B cell (primary cell): ENCODE results near the gene TENM4. TPM values are rescaled to one million over a fixed set of nuclear protein-coding genes. Genes with fewer than 3 reads are reported as not detected.

ENCODE experiments used
- ATAC-seq: fragments of 200-7000 bp; cut with Tn5 transposase; one replicate; pipeline ENCODE4 v1.10.0; 2021; ENCODE audit warnings: low read depth, mild to moderate bottlenecking, moderate number of reproducible peaks, moderate library complexity
- CTCF ChIA-PET: fragments of 350-600 bp; sonication (Branson Sonifier 250); formaldehyde crosslinking; loops from one replicate; lab custom pipeline; 2021; ENCODE audit warnings: antibody characterized with exemption, inconsistent platforms; lab: Charles Lee
- POLR2A ChIA-PET: fragments of 350-600 bp; sonication (Branson Sonifier 250); formaldehyde crosslinking; loops from one replicate; lab custom pipeline; 2021; ENCODE audit warnings: antibody characterized with exemption; lab: Charles Lee
- DNase-seq: peaks from one replicate; pipeline ENCODE4 v3.0.0; 2013
- H2AFZ ChIP-seq: 2 replicates; pipeline ENCODE4 v1.6.1; 2012; ENCODE audit warnings: mild to moderate bottlenecking, low read depth, low read length; ENCODE audit not compliant: insufficient read depth, poor library complexity, severe bottlenecking
- H3K27ac ChIP-seq, 2 donors: 1 replicate in 1 of 2; 2 replicates in 1 of 2; pipeline ENCODE4 v1.5.1; 2012 to 2013; ENCODE audit warnings: low read length in 2 of 2, mild to moderate bottlenecking in 2 of 2, moderate library complexity in 1 of 2
- H3K27me3 ChIP-seq, 4 experiments: fragments of 200-600 bp in 1 of 4; sonication (generic) in 1 of 4; replicated peaks in 1 of 4; 1 replicate in 2 of 4; 2 replicates in 2 of 4; pipeline versions ENCODE4 v1.6.1 to v1.7.0; 2013 to 2016; ENCODE audit warnings: low read length in 3 of 4, mild to moderate bottlenecking in 2 of 4, mixed read lengths in 1 of 4, moderate library complexity in 1 of 4; ENCODE audit not compliant: insufficient read depth in 4 of 4, control insufficient read depth in 3 of 4; ENCODE audit errors: control extremely low read depth in 1 of 4
- H3K36me3 ChIP-seq, 2 experiments: replicated peaks in 1 of 2; 1 replicate in 1 of 2; 2 replicates in 1 of 2; pipeline versions ENCODE4 v1.6.1 to v1.7.1; 2013; ENCODE audit warnings: low read length in 1 of 2; ENCODE audit not compliant: insufficient read depth in 2 of 2, control insufficient read depth in 1 of 2; ENCODE audit errors: control extremely low read depth in 1 of 2, extremely low read depth in 1 of 2
- H3K4me1 ChIP-seq, 2 donors: fragments of 200-600 bp in 1 of 2; sonication (generic) in 1 of 2; 1 replicate in 1 of 2; 2 replicates in 1 of 2; pipeline versions ENCODE4 v1.5.1 to v1.6.1; 2013 to 2017; ENCODE audit warnings: low read length in 2 of 2; ENCODE audit not compliant: control insufficient read depth in 2 of 2, insufficient read depth in 2 of 2
- H3K4me2 ChIP-seq: replicated peaks from 2 replicates; pipeline ENCODE3; 2012; ENCODE audit warnings: mild to moderate bottlenecking, low read depth, low read length; ENCODE audit not compliant: poor library complexity, severe bottlenecking
- H3K4me3 ChIP-seq, 5 experiments: fragments of 200-600 bp in 1 of 5; sonication (generic) in 1 of 5; 1 replicate in 3 of 5; 2 replicates in 2 of 5; pipeline versions ENCODE4 v1.5.1 to v1.7.0; 2011 to 2016; ENCODE audit warnings: low read length in 4 of 5, mild to moderate bottlenecking in 4 of 5, low read depth in 2 of 5, control low read depth in 1 of 5, moderate library complexity in 1 of 5; ENCODE audit not compliant: insufficient read depth in 1 of 5; ENCODE audit errors: control extremely low read depth in 1 of 5, extremely low read depth in 1 of 5
- H3K79me2 ChIP-seq: fragments of 200-600 bp; sonication (generic); one replicate; pipeline ENCODE4 v1.6.0; 2016; ENCODE audit warnings: low read length; ENCODE audit not compliant: control insufficient read depth, insufficient read depth
- H3K9ac ChIP-seq: fragments of 200-600 bp; sonication (generic); 2 replicates; pipeline ENCODE4 v1.6.1; 2017; ENCODE audit warnings: mild to moderate bottlenecking, low read length, moderate library complexity
- H3K9me3 ChIP-seq, 3 donors: one replicate each; pipeline versions ENCODE4 v1.6.1 to v1.7.1; 2013; ENCODE audit warnings: low read length in 2 of 3; ENCODE audit not compliant: control insufficient read depth in 2 of 3, insufficient read depth in 1 of 3; ENCODE audit errors: control extremely low read depth in 1 of 3
- H4K20me1 ChIP-seq: 2 replicates; pipeline ENCODE4 v1.6.0; 2012; ENCODE audit warnings: mild to moderate bottlenecking, low read length; ENCODE audit not compliant: insufficient read depth, control insufficient read depth, poor library complexity, severe bottlenecking
- H3K27ac Mint-ChIP-seq: one replicate; pipeline ENCODE4 v1.8.0; 2021; ENCODE audit warnings: mixed read lengths
- H3K27me3 Mint-ChIP-seq: one replicate; pipeline ENCODE4 v1.8.0; 2021; ENCODE audit warnings: mixed read lengths
- H3K4me1 Mint-ChIP-seq: one replicate; pipeline ENCODE4 v1.8.0; 2021; ENCODE audit warnings: mixed read lengths
- H3K4me3 Mint-ChIP-seq: one replicate; pipeline ENCODE4 v1.8.0; 2021; ENCODE audit warnings: mixed read lengths
- H3K9me3 Mint-ChIP-seq: one replicate; pipeline ENCODE4 v1.8.0; 2022; ENCODE audit warnings: mixed read lengths; ENCODE audit not compliant: insufficient read depth
- CTCF ChIP-seq: fragments of 200-600 bp; IDR thresholded peaks from one replicate; pipeline ENCODE4 v1.8.0; 2022; ENCODE audit warnings: antibody characterized with exemption, mild to moderate bottlenecking
- EZH2 ChIP-seq: IDR thresholded peaks from 2 replicates; pipeline ENCODE4 v1.6.1; 2012; ENCODE audit warnings: borderline replicate concordance, low read depth, mild to moderate bottlenecking, moderate library complexity, low read length; ENCODE audit not compliant: insufficient read depth, poor library complexity, severe bottlenecking
- WGBS: methylation state at CpG from one replicate; pipeline ENCODE4 v1.1.5; 2013; ENCODE audit warnings: missing lambda C conversion rate; ENCODE audit not compliant: insufficient coverage; 5-methylcytosine and 5-hydroxymethylcytosine counted together
- intact Hi-C: fragments of 100-400 bp; cut with micrococcal nuclease; formaldehyde crosslinking; loops from one replicate; pipeline ENCODE4 v1.10.0; 2022
- polyA plus RNA-seq: library from polyadenylated mRNA; depleted of rRNA; stranded (reverse); fragments of >200 nt; gene quantifications from 2 replicates; pipeline ENCODE4 v1.2.3, GENCODE V29; 2012
- total RNA-seq, 2 donors: library from RNA; stranded (reverse); fragments of 120-200 nt in 1 of 2; gene quantifications; 1 replicate in 1 of 2; 2 replicates in 1 of 2; pipeline versions ENCODE4 v1.2.3 to v1.2.4, GENCODE V29; 2013 to 2022

The TENM4 gene
- total and polyA plus RNA-seq, 2 donors (not counting 1 experiment from before 2014, with no cell fraction given), result 0.09 to 5.7 TPM

GRCh38 chr11:79264284-79264683 lies 176.5 kb downstream of the TENM4 start:
- H3K9ac ChIP-seq, result no peak overlapping the region
- H3K4me2 ChIP-seq, result no peak overlapping the region
- no peak overlapping the region for H3K4me3 ChIP-seq
- no peak overlapping the region for H3K27ac Mint-ChIP-seq
- no peaks in the 10 kb centered on the region for H3K4me1 Mint-ChIP-seq
- H3K27me3 ChIP-seq, result no peaks in the 10 kb centered on the region
- H3K4me1 ChIP-seq, result no peaks in the 10 kb centered on the region
- H3K4me3 Mint-ChIP-seq, result no peak overlapping the region
- H3K9me3 Mint-ChIP-seq, result no peaks in the 10 kb centered on the region
- POLR2A ChIA-PET, result no interaction called here
- no peaks in the 10 kb centered on the region for H3K36me3 ChIP-seq
- H4K20me1 ChIP-seq, result no peaks in the 10 kb centered on the region
- H3K27ac ChIP-seq, result no peak overlapping the region
- TF ChIP-seq CTCF, result no peak
- TF ChIP-seq EZH2, result no peak
- WGBS, result 85% methylated on average over 3 of the region's 6 CpGs
- ATAC-seq (no peak), DNase-seq (no peak)
- no peaks in the 10 kb centered on the region for H3K27me3 Mint-ChIP-seq
- CTCF ChIA-PET, result no interaction called here
- H3K79me2 ChIP-seq, result no peaks in the 10 kb centered on the region
- intact Hi-C loops, result no loop called here
- peaks cover 0 to 3% (median 0%) of the 10 kb centered on the region in 3 donors for H3K9me3 ChIP-seq
- H2AFZ ChIP-seq, result no peak overlapping the region

- Mint-ChIP-seq H3K27me3 (no peaks in the 10 kb centered on the region), H3K4me1 (no peaks in the 10 kb centered on the region), H3K9me3 (no peaks in the 10 kb centered on the region), H3K4me3 (no peak overlapping the region), H3K27ac (no peak overlapping the region)
- H3K27me3 ChIP-seq, result no peaks in the 10 kb centered on the region
- H3K4me1 ChIP-seq, result no peaks in the 10 kb centered on the region
- H3K9me3 ChIP-seq, result peaks cover 0 to 3% (median 0%) of the 10 kb centered on the region in 3 donors
- H3K9ac ChIP-seq, result no peak overlapping the region
- H4K20me1 ChIP-seq, result no peaks in the 10 kb centered on the region
- H3K79me2 ChIP-seq, result no peaks in the 10 kb centered on the region
- ATAC-seq, result no peak
- no peak overlapping the region for H3K27ac ChIP-seq
- CTCF ChIA-PET, result interaction anchor here (1.1 kb wide), 1 partner anchor 235 kb away, joined by 3 read pairs; no protein-coding TSS in a partner anchor
- 48% methylated on average over 6 of the region's 7 CpGs for WGBS
- POLR2A ChIA-PET, result no interaction called here
- H3K4me3 ChIP-seq, result no peak overlapping the region
- intact Hi-C loops, result no loop called here
- no peak for DNase-seq
- no peaks in the 10 kb centered on the region for H3K36me3 ChIP-seq
- H3K4me2 ChIP-seq, result no peak overlapping the region
- TF ChIP-seq CTCF (no peak), EZH2 (no peak)
- no peak overlapping the region for H2AFZ ChIP-seq
Observed at GRCh38 chr11:79263001-79263400, 177.8 kb downstream of the TENM4 start.
